ENCODE results near the gene NACC2. TPM values are rescaled to one million over a fixed set of nuclear protein-coding genes. Genes with fewer than 3 reads are reported as not detected.

NACC2 gene
- total RNA-seq, 1 experiment from 2014 or later, result 22.0 TPM

DNA sequence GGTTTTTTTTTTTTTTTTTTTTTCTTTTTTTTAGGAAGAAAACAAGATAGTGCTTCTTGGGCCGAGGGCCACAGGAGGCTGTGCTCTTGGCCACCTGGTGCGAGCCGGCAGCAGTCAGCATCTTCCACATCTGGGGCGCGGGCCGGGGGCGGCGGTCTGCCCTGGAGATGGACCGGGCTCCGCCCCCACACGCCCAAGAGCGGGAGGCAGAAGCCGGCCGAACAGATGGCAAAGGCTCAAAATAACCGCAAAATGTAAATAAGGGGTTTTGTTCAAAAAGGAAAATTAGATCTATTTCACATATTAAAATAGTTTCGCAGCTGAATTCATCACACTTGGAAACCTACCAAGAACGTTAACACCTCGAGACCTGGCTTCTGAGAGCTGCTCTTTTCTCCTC, 82.4 kb downstream of the NACC2 start:
- Mint-ChIP-seq H3K27ac (ENCODE audit: unreplicated experiment) (no peak overlapping the region), H3K4me3 (ENCODE audit: unreplicated experiment) (no peak overlapping the region), H3K36me3 (ENCODE audit: insufficient read depth, unreplicated experiment) (peaks cover 19% of the 10 kb centered on the region), H3K27me3 (ENCODE audit: insufficient read depth, unreplicated experiment) (no peaks in the 10 kb centered on the region), H3K4me1 (ENCODE audit: low read depth, unreplicated experiment) (peaks cover 10% of the 10 kb centered on the region), H3K9me3 (ENCODE audit: unreplicated experiment) (no peaks in the 10 kb centered on the region)
- H3K9me3 ChIP-seq, result no peaks in the 10 kb centered on the region
- H3K4me1 ChIP-seq, result peaks cover 30% of the 10 kb centered on the region
- no peak overlapping the region for H3K4me3 ChIP-seq (ENCODE audit: low read depth, low read length)
- no peaks in the 10 kb centered on the region for H3K27me3 ChIP-seq (replicated peaks; ENCODE audit: control insufficient read depth, insufficient read depth, low read length)
- POLR2A ChIA-PET, result no interaction called here
- H3K36me3 ChIP-seq (ENCODE audit: control insufficient read depth, insufficient read depth, low read length), result no peaks in the 10 kb centered on the region; the same call in 1 of the 2 replicates
- intact Hi-C loops (cut with micrococcal nuclease; ENCODE audit: unreplicated experiment), result no loop called here
- CTCF ChIA-PET, result no interaction called here
- no peak for DNase-seq
- BruUV-seq (replicated peaks), result no TSS peak
- TF ChIP-seq, protein P1, sequence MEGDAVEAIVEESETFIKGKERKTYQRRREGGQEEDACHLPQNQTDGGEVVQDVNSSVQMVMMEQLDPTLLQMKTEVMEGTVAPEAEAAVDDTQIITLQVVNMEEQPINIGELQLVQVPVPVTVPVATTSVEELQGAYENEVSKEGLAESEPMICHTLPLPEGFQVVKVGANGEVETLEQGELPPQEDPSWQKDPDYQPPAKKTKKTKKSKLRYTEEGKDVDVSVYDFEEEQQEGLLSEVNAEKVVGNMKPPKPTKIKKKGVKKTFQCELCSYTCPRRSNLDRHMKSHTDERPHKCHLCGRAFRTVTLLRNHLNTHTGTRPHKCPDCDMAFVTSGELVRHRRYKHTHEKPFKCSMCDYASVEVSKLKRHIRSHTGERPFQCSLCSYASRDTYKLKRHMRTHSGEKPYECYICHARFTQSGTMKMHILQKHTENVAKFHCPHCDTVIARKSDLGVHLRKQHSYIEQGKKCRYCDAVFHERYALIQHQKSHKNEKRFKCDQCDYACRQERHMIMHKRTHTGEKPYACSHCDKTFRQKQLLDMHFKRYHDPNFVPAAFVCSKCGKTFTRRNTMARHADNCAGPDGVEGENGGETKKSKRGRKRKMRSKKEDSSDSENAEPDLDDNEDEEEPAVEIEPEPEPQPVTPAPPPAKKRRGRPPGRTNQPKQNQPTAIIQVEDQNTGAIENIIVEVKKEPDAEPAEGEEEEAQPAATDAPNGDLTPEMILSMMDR (IDR thresholded peaks at IDR 0.05; ENCODE audit: insufficient read depth in 1 of 2, low read depth in 1 of 2, low read length in 1 of 2, severe bottlenecking in 1 of 2, unreplicated experiment in 1 of 2), result no peak

DNA sequence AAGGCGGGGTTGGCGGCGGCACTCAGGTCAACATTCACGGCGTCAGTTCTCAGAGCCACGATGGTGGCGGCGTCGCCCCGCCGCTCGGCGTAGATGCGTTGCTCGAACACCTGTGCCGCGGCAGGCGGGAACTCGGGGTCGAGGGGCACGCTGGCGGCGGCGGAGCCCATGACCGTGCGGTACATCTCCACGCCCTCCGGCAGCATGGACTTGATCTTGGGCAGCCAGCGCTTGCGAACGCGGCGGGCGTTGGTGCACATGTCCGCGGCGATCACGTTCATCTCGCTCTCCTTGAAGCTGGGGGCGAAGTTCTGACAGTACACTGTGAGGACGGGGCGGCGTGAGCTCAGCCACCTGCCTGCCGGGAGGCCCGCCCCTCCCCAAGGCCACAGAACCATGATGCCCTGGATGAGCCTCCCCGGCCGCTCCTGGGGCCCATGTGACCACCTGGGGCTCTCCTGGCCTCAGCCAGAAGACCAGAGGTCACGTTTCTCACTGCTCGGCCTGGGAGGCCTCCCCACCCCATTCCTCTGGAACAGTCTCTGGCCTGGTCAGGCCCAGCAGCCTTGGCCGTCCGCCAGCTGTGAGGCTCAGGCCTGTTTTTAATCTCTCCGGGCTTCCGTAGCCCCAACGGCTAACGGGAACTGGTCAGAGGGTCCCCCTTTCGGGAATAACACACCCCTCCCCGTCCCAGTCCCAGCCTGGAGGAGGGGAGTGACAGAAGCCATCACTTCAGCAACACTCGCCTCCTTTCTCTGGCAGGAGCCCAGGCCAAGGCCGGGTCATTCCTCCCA, 83.2 kb downstream of the NACC2 start:
- Histone ChIP-seq H3K9me3 (no peaks in the 10 kb centered on the region), H3K4me3 (ENCODE audit: low read depth, low read length) (no peak overlapping the region), H3K4me1 (peaks cover 30% of the 10 kb centered on the region), H3K27me3 (replicated peaks; ENCODE audit: control insufficient read depth, insufficient read depth, low read length) (no peaks in the 10 kb centered on the region), H3K36me3 (ENCODE audit: control insufficient read depth, insufficient read depth, low read length) (no peaks in the 10 kb centered on the region; the same call in 1 of the 2 replicates)
- peak in 1 of 2 experiments; percentile 79 for DNase-seq
- CTCF ChIA-PET, result no interaction called here
- Mint-ChIP-seq H3K4me1 (ENCODE audit: low read depth, unreplicated experiment) (peaks cover 16% of the 10 kb centered on the region), H3K27me3 (ENCODE audit: insufficient read depth, unreplicated experiment) (no peaks in the 10 kb centered on the region), H3K36me3 (ENCODE audit: insufficient read depth, unreplicated experiment) (peaks cover 19% of the 10 kb centered on the region), H3K27ac (ENCODE audit: unreplicated experiment) (no peak overlapping the region), H3K4me3 (ENCODE audit: unreplicated experiment) (no peak overlapping the region), H3K9me3 (ENCODE audit: unreplicated experiment) (no peaks in the 10 kb centered on the region)
- POLR2A ChIA-PET, result no interaction called here
- intact Hi-C loops (cut with micrococcal nuclease; ENCODE audit: unreplicated experiment), result no loop called here
- BruUV-seq (replicated peaks), result no TSS peak
- TF ChIP-seq, protein P1 (IDR thresholded peaks at IDR 0.05; ENCODE audit: insufficient read depth in 1 of 2, low read depth in 1 of 2, low read length in 1 of 2, severe bottlenecking in 1 of 2, unreplicated experiment in 1 of 2), result no peak

DNA sequence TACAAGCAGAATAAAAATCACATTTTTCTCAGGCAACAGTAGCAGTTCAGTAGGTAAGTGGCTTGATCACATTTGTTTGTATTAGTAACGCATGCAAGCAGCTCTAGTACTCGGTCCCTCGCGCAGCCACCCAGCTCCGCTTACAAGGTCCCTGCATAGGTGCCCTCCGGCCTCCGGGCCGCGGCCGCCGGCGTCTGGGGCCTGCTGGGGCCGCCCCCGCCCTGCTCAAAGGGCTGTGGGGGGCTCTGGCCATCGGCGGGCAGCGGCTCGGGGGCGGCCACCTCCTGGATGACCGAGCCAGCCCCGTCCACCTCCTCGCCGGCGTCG, 83.8 kb downstream of the NACC2 start:
- no peak for DNase-seq
- POLR2A ChIA-PET, result no interaction called here
- H3K27ac Mint-ChIP-seq (ENCODE audit: unreplicated experiment), result no peak overlapping the region

More for the DNA sequence above, 83.8 kb downstream of the NACC2 start:
- Histone ChIP-seq H3K4me1 (peaks cover 30% of the 10 kb centered on the region), H3K36me3 (ENCODE audit: control insufficient read depth, insufficient read depth, low read length) (no peaks in the 10 kb centered on the region; the same call in 1 of the 2 replicates), H3K9me3 (no peaks in the 10 kb centered on the region), H3K4me3 (ENCODE audit: low read depth, low read length) (no peak overlapping the region), H3K27me3 (replicated peaks; ENCODE audit: control insufficient read depth, insufficient read depth, low read length) (no peaks in the 10 kb centered on the region)
- BruUV-seq (replicated peaks), result no TSS peak
- Mint-ChIP-seq H3K4me1 (ENCODE audit: low read depth, unreplicated experiment) (peaks cover 16% of the 10 kb centered on the region), H3K9me3 (ENCODE audit: unreplicated experiment) (no peaks in the 10 kb centered on the region), H3K36me3 (ENCODE audit: insufficient read depth, unreplicated experiment) (peaks cover 19% of the 10 kb centered on the region), H3K27me3 (ENCODE audit: insufficient read depth, unreplicated experiment) (no peaks in the 10 kb centered on the region), H3K4me3 (ENCODE audit: unreplicated experiment) (no peak overlapping the region)
- CTCF ChIA-PET, result no interaction called here
- TF ChIP-seq, protein P1 (IDR thresholded peaks at IDR 0.05; ENCODE audit: insufficient read depth in 1 of 2, low read depth in 1 of 2, low read length in 1 of 2, severe bottlenecking in 1 of 2, unreplicated experiment in 1 of 2), result no peak
- intact Hi-C loops (cut with micrococcal nuclease; ENCODE audit: unreplicated experiment), result no loop called here

Measured in Caco-2 (cell line).